Measurements from ENCODE around the gene MTHFD2L. TPM values are rescaled to one million over a fixed set of nuclear protein-coding genes. Genes with fewer than 3 reads are reported as not detected.

The MTHFD2L gene
- total RNA-seq, 1 experiment from 2014 or later, result 9.4 TPM

DNA sequence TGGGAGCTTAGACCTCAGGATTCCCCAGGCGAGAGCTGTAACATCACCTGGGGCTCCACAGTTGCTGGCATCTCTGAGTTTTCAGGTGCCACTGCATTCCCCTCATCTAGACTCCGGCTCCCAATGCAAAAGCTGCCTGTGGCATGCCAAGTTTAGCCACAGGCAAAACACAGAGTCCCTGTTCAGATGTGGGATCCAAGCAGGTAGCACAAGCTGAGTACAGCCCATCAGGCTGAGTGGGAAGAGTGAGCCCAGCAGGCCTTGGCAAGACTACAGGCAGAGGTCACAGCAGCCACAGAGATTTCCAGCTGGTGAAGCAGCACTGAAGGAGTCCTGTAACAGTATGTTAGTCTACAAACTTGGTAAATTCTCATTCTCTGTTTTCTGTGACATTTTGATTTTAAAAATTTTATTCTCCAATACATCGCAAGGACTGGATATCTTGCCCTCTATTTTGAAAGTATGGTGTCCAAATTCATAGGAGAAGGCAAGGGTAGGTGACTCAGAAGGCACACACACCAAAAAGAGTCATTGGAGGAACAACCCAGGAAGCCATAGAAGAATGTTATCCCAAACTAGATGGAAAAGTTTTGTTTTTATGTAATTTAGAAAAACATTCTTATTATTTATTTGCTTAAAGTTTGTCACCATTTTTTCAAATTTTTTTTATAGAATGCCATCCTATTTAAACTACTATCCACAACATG lies 45.4 kb upstream of the MTHFD2L start (continued):
- TF ChIP-seq, protein P1, sequence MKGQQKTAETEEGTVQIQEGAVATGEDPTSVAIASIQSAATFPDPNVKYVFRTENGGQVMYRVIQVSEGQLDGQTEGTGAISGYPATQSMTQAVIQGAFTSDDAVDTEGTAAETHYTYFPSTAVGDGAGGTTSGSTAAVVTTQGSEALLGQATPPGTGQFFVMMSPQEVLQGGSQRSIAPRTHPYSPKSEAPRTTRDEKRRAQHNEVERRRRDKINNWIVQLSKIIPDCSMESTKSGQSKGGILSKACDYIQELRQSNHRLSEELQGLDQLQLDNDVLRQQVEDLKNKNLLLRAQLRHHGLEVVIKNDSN (CRISPR knock-in tag; IDR thresholded peaks at IDR 0.05), result no peak
- TF ChIP-seq, protein P2, sequence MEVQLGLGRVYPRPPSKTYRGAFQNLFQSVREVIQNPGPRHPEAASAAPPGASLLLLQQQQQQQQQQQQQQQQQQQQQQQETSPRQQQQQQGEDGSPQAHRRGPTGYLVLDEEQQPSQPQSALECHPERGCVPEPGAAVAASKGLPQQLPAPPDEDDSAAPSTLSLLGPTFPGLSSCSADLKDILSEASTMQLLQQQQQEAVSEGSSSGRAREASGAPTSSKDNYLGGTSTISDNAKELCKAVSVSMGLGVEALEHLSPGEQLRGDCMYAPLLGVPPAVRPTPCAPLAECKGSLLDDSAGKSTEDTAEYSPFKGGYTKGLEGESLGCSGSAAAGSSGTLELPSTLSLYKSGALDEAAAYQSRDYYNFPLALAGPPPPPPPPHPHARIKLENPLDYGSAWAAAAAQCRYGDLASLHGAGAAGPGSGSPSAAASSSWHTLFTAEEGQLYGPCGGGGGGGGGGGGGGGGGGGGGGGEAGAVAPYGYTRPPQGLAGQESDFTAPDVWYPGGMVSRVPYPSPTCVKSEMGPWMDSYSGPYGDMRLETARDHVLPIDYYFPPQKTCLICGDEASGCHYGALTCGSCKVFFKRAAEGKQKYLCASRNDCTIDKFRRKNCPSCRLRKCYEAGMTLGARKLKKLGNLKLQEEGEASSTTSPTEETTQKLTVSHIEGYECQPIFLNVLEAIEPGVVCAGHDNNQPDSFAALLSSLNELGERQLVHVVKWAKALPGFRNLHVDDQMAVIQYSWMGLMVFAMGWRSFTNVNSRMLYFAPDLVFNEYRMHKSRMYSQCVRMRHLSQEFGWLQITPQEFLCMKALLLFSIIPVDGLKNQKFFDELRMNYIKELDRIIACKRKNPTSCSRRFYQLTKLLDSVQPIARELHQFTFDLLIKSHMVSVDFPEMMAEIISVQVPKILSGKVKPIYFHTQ (CRISPR knock-in tag; IDR thresholded peaks at IDR 0.05), result no peak
- TF ChIP-seq, protein P3, sequence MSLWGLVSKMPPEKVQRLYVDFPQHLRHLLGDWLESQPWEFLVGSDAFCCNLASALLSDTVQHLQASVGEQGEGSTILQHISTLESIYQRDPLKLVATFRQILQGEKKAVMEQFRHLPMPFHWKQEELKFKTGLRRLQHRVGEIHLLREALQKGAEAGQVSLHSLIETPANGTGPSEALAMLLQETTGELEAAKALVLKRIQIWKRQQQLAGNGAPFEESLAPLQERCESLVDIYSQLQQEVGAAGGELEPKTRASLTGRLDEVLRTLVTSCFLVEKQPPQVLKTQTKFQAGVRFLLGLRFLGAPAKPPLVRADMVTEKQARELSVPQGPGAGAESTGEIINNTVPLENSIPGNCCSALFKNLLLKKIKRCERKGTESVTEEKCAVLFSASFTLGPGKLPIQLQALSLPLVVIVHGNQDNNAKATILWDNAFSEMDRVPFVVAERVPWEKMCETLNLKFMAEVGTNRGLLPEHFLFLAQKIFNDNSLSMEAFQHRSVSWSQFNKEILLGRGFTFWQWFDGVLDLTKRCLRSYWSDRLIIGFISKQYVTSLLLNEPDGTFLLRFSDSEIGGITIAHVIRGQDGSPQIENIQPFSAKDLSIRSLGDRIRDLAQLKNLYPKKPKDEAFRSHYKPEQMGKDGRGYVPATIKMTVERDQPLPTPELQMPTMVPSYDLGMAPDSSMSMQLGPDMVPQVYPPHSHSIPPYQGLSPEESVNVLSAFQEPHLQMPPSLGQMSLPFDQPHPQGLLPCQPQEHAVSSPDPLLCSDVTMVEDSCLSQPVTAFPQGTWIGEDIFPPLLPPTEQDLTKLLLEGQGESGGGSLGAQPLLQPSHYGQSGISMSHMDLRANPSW (CRISPR knock-in tag; conservative IDR thresholded peaks at IDR 0.05; ENCODE audit: low read depth), result no peak
- TF ChIP-seq, protein P4, sequence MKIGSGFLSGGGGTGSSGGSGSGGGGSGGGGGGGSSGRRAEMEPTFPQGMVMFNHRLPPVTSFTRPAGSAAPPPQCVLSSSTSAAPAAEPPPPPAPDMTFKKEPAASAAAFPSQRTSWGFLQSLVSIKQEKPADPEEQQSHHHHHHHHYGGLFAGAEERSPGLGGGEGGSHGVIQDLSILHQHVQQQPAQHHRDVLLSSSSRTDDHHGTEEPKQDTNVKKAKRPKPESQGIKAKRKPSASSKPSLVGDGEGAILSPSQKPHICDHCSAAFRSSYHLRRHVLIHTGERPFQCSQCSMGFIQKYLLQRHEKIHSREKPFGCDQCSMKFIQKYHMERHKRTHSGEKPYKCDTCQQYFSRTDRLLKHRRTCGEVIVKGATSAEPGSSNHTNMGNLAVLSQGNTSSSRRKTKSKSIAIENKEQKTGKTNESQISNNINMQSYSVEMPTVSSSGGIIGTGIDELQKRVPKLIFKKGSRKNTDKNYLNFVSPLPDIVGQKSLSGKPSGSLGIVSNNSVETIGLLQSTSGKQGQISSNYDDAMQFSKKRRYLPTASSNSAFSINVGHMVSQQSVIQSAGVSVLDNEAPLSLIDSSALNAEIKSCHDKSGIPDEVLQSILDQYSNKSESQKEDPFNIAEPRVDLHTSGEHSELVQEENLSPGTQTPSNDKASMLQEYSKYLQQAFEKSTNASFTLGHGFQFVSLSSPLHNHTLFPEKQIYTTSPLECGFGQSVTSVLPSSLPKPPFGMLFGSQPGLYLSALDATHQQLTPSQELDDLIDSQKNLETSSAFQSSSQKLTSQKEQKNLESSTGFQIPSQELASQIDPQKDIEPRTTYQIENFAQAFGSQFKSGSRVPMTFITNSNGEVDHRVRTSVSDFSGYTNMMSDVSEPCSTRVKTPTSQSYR (CRISPR knock-in tag; IDR thresholded peaks at IDR 0.05), result no peak
- TF ChIP-seq NFYB (CRISPR knock-in tag; conservative IDR thresholded peaks at IDR 0.05; ENCODE audit: low read depth), result no peak

DNA sequence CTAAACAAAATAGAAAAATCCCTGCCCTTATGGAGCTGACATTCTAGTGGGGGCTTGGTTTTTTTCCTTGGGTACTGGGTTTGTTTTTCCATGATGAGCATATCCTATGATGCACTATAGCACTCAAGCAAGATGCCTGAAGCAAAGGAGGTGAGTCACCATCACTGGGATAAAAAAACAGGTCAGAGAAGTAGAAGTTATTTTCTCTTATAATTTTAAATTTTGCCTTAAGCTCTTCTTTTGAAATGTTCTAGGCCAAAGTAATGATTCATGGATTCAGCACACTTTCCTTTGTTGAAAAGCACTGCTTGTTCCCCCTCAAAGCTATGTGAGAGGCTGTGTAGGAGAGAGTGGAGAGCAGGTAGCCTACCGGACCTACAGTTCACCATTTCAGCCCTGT lies 43.7 kb upstream of the MTHFD2L start:
- H3K9me3 Mint-ChIP-seq, result peaks cover 4% of the 10 kb centered on the region; the same call in 1 of the 2 replicates
- ATAC-seq (no peak), DNase-seq (ENCODE audit: low spot score) (no peak)
- no peak overlapping the region for H3K4me3 Mint-ChIP-seq
- H3K4me1 Mint-ChIP-seq, result peaks cover 30% of the 10 kb centered on the region
- H3K36me3 Mint-ChIP-seq, result no peaks in the 10 kb centered on the region
- no peaks in the 10 kb centered on the region for H3K27me3 Mint-ChIP-seq (ENCODE audit: low read depth)
- ChIA-PET POLR2A (no interaction called here), CTCF (interaction anchor here (1.7 kb wide), 1 partner anchor 15 kb away, joined by 4 read pairs; the partner anchor contains the start of gene CXCL2)
- H3K27ac Mint-ChIP-seq, result no peak overlapping the region
- TF ChIP-seq, protein P1 (CRISPR knock-in tag; IDR thresholded peaks at IDR 0.05), result no peak
- TF ChIP-seq CBFB (CRISPR knock-in tag; IDR thresholded peaks at IDR 0.05; ENCODE audit: low read depth) (no peak), JUN (CRISPR knock-in tag; IDR thresholded peaks at IDR 0.05) (no peak), JAZF1 (CRISPR knock-in tag; IDR thresholded peaks at IDR 0.05) (no peak), SOX15 (CRISPR knock-in tag; IDR thresholded peaks at IDR 0.05) (no peak), ETV6 (CRISPR knock-in tag; IDR thresholded peaks at IDR 0.05) (no peak), IRF2 (CRISPR knock-in tag; IDR thresholded peaks at IDR 0.05; ENCODE audit: borderline replicate concordance, low read depth) (no peak), ELF4 (CRISPR knock-in tag; IDR thresholded peaks at IDR 0.05; ENCODE audit: low read depth) (no peak), ZNF138 (CRISPR knock-in tag; conservative IDR thresholded peaks at IDR 0.05) (no peak)
- TF ChIP-seq, protein P5, sequence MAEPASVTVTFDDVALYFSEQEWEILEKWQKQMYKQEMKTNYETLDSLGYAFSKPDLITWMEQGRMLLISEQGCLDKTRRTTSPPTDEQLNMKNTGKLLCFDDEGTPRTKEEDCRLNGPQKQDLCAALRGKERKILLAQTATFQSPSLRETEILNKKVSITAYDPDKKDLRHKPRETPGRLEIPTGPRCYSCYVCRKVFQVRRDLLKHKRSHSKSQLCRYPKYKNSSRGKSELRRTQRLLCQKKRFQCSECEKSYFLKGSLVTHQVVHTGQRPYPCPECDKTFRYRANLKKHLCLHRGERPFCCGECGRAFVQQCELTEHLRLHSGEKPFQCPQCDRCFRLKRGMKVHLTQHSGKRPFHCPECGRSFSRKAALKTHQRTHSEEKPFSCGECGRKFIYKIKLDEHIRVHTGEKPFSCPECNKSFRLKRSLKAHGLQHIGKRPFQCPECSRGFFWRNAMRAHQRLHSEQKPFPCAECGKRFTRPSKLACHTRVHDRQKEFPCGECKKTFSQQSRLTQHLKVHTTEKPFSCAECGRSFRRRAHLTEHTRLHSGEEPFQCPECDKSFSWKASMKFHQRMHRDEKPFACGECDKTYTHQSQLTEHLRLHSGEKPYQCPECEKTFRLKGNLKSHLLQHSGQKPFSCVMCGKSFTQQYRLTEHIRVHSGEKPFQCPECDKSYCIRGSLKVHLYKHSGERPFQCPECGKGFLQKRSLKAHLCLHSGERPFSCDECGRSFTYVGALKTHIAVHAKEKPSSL (CRISPR knock-in tag; conservative IDR thresholded peaks at IDR 0.05), result no peak
- TF ChIP-seq, protein P6, sequence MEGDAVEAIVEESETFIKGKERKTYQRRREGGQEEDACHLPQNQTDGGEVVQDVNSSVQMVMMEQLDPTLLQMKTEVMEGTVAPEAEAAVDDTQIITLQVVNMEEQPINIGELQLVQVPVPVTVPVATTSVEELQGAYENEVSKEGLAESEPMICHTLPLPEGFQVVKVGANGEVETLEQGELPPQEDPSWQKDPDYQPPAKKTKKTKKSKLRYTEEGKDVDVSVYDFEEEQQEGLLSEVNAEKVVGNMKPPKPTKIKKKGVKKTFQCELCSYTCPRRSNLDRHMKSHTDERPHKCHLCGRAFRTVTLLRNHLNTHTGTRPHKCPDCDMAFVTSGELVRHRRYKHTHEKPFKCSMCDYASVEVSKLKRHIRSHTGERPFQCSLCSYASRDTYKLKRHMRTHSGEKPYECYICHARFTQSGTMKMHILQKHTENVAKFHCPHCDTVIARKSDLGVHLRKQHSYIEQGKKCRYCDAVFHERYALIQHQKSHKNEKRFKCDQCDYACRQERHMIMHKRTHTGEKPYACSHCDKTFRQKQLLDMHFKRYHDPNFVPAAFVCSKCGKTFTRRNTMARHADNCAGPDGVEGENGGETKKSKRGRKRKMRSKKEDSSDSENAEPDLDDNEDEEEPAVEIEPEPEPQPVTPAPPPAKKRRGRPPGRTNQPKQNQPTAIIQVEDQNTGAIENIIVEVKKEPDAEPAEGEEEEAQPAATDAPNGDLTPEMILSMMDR (IDR thresholded peaks at IDR 0.05), result no peak
- TF ChIP-seq, protein P7, sequence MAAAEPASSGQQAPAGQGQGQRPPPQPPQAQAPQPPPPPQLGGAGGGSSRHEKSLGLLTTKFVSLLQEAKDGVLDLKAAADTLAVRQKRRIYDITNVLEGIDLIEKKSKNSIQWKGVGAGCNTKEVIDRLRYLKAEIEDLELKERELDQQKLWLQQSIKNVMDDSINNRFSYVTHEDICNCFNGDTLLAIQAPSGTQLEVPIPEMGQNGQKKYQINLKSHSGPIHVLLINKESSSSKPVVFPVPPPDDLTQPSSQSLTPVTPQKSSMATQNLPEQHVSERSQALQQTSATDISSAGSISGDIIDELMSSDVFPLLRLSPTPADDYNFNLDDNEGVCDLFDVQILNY (CRISPR knock-in tag; IDR thresholded peaks at IDR 0.05), result no peak
- TF ChIP-seq, protein P2 (CRISPR knock-in tag; IDR thresholded peaks at IDR 0.05), result no peak
